GM18505 (cell line): ENCODE results near the gene CCAR1.
"Not testable (repeated sequence)": the region's sequence is repeated elsewhere in the genome, so short reads cannot be mapped to it uniquely, and the experiment has no call there.

Experiments
- ATAC-seq: cut with Tn5 transposase; IDR thresholded peaks from one replicate; pipeline ENCODE4 v1.9.1; 2021; ENCODE audit not compliant: unreplicated experiment
- POLR2A ChIP-seq: IDR thresholded peaks from 4 replicates; pipeline ENCODE4 v1.6.1; 2011; ENCODE audit warnings: borderline replicate concordance; ENCODE audit not compliant: insufficient read depth, insufficient read length; ENCODE audit errors: extremely low read depth

The CCAR1 gene

GRCh38 chr10:68792115-68792514 lies 71.1 kb downstream of the CCAR1 start:
- no peak for TF ChIP-seq POLR2A
- no peak for ATAC-seq

GRCh38 chr10:68795886-68796532 lies 75.0 kb downstream of the CCAR1 start:
- no peak for TF ChIP-seq POLR2A
- ATAC-seq: no peak

- no peak for ATAC-seq
- no peak for TF ChIP-seq POLR2A
Observed at GRCh38 chr10:68796605-68797004, 75.6 kb downstream of the CCAR1 start.

GRCh38 chr10:68800211-68800610 lies 79.2 kb downstream of the CCAR1 start:
- ATAC-seq: no peak
- TF ChIP-seq POLR2A: no peak

GRCh38 chr10:68804692-68805091 lies 83.7 kb downstream of the CCAR1 start:
- no peak for ATAC-seq
- TF ChIP-seq POLR2A: no peak

- not testable (repeated sequence) for ATAC-seq
Observed at GRCh38 chr10:68810830-68811229, 89.8 kb downstream of the CCAR1 start.

GRCh38 chr10:68811314-68812009 lies 90.4 kb downstream of the CCAR1 start:
- ATAC-seq: no peak
- no peak for TF ChIP-seq POLR2A

- no peak for TF ChIP-seq POLR2A
- ATAC-seq: no peak
Observed at GRCh38 chr10:68812420-68812819, 91.4 kb downstream of the CCAR1 start.

GRCh38 chr10:68813559-68813958 lies 92.5 kb downstream of the CCAR1 start:
- TF ChIP-seq POLR2A: no peak
- ATAC-seq: no peak

GRCh38 chr10:68816796-68817412 lies 95.9 kb downstream of the CCAR1 start:
- ATAC-seq: no peak

GRCh38 chr10:68820359-68820758 lies 99.3 kb downstream of the CCAR1 start:
- ATAC-seq: not testable (repeated sequence)

More at GRCh38 chr10:68816796-68817412, 95.9 kb downstream of the CCAR1 start:
- TF ChIP-seq POLR2A: no peak

GRCh38 chr10:68822626-68823025 lies 101.6 kb downstream of the CCAR1 start:
- ATAC-seq: not testable (repeated sequence)

- peak; percentile 72 for ATAC-seq
- no peak for TF ChIP-seq POLR2A
Observed at GRCh38 chr10:68826764-68827591, 105.9 kb downstream of the CCAR1 start, which contains the start of gene STOX1. TSS of gene STOX1 (plus strand) at chr10:68827531. CDS start at chr10:68827624, 93 bp downstream.

- not testable (repeated sequence) for ATAC-seq
Observed at GRCh38 chr10:68827592-68827959, 106.5 kb downstream of the CCAR1 start.

GRCh38 chr10:68828083-68828601 lies 107.1 kb downstream of the CCAR1 start:
- ATAC-seq: peak; percentile 35
